Motor neuron (in vitro differentiated cells): ENCODE data around the gene COP1. TPM values are rescaled to one million over a fixed set of nuclear protein-coding genes. Genes with fewer than 3 reads are reported as not detected.
A peak's percentile ranks its signal among the peaks of the same experiment; 100 is the strongest.
"Not testable (repeated sequence)": the region's sequence is repeated elsewhere in the genome, so short reads cannot be mapped to it uniquely, and the experiment has no call there.

Experiments used
- ATAC-seq, 8 experiments: fragments of 200-7000 bp; cut with Tn5 transposase; replicated peaks in 6 of 8; 2 replicates each; pipeline ENCODE4 v1.8.0; 2021; ENCODE audit warnings: mild to moderate bottlenecking in 8 of 8, moderate library complexity in 8 of 8
- H3K27ac ChIP-seq, 2 donors: fragments of 250-450 bp; sonication (Bioruptor Pico); 2 replicates each; pipeline ENCODE4 v1.9.0; 2021; ENCODE audit warnings: antibody characterized with exemption in 2 of 2, mild to moderate bottlenecking in 2 of 2, moderate library complexity in 1 of 2
- H3K4me1 ChIP-seq, 2 donors: fragments of 250-450 bp; sonication (Bioruptor Pico); replicated peaks in 1 of 2; 2 replicates each; pipeline ENCODE4 v1.6.1; 2021; ENCODE audit warnings: antibody characterized with exemption in 2 of 2, mild to moderate bottlenecking in 2 of 2, moderate library complexity in 1 of 2
- H3K4me3 ChIP-seq, 5 donors: fragments of 250-450 bp; sonication (Bioruptor Pico); 2 replicates each; pipeline ENCODE4 v1.9.0; 2021; ENCODE audit warnings: antibody characterized with exemption in 5 of 5, mild to moderate bottlenecking in 5 of 5, moderate library complexity in 4 of 5
- WGBS, 10 experiments: fragments of 450-650 bp; shearing (Covaris generic); methylation state at CpG; one replicate each; pipeline ENCODE4 v1.0.0; 2022; 5-methylcytosine and 5-hydroxymethylcytosine counted together
- in situ Hi-C, 9 experiments: fragments of 400-800 bp; cut with MboI; loops; one replicate each; pipeline ENCODE4 v1.15.0; 2021; ENCODE audit warnings: low sequenced_read_pairs in 9 of 9, low pct_unique_long_range_greater_than_20kb in 2 of 9; ENCODE audit not compliant: unreplicated experiment in 9 of 9
- total RNA-seq, 8 experiments: library from RNA; unstranded; fragments of 300-600 nt; gene quantifications; 2 replicates each; pipeline versions ENCODE4 v1.2.3 to v1.2.4, GENCODE V29; 2022

Gene COP1
- total RNA-seq, 8 experiments from 2014 or later: 22.4 to 76.3 (median 48.2) TPM

DNA sequence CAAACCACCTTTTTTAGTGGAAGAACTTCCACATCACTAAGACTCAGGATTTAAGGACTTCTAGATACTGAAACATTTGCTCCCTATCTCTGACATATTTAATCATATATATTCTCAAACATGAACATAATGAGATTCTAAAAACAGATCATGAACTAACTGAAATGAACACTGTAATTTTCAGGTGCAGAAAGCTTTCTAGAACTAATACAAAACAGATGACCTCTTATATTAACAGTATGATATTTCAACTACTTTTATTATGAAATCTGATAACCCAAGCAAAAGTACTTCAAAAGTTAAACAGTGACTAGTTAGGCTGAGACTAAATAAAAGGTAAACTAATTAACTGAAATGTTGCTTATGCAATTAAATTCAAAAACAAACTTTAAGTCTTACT is 157.5 kb downstream of the COP1 start:
- in situ Hi-C loops: no loop called here
- no peak overlapping the region for H3K27ac ChIP-seq
- H3K4me3 ChIP-seq: no peak overlapping the region
- no peak for ATAC-seq
- H3K4me1 ChIP-seq: no peaks in the 10 kb centered on the region

DNA sequence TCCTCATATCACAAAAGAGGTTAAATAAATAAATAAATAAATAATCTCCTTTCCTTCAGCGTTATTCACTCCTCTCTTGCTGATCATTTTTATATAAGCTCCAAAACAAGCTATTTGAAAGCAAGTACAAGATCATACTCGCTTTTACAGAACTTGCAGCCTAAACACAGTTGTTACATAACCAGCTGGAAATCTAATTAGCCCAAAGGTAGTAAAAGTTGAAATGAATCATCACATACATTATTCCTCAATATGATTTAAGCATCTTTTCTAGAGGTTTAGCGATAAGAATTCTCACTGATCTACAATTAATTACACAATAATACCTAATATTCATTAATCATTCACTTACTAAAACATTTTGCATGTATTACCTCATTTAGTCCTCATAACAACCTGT is 160.2 kb downstream of the COP1 start:
- no peak overlapping the region for H3K4me3 ChIP-seq
- in situ Hi-C loops: no loop called here
- WGBS, 10 experiments: 89 to 100% (median 96%) methylated on average over 2 to 3 of the region's 3 CpGs; no CpG with 5 or more reads in 1 of the 10 experiments
- no peaks in the 10 kb centered on the region for H3K4me1 ChIP-seq
- no peak overlapping the region for H3K27ac ChIP-seq
- no peak for ATAC-seq

DNA sequence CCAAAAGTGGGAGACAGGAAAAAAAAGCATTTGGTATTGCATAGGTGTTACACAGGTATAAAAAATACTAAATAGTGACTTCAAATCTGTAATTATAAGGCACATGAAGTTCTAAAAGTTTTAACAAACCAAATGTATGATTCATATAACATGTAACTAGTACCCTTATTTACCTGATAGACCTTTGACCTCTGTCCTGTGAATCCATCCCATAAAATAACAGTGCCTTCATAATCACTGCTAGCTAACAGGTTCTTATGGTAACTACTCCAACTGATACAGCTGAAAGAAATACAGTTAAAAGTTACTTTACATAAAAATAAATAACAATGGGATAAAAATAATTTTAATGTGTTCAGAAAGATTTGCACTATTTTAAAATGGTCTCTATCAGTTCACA is 163.5 kb downstream of the COP1 start:
- in situ Hi-C loops: no loop called here
- H3K4me1 ChIP-seq: no peaks in the 10 kb centered on the region

DNA sequence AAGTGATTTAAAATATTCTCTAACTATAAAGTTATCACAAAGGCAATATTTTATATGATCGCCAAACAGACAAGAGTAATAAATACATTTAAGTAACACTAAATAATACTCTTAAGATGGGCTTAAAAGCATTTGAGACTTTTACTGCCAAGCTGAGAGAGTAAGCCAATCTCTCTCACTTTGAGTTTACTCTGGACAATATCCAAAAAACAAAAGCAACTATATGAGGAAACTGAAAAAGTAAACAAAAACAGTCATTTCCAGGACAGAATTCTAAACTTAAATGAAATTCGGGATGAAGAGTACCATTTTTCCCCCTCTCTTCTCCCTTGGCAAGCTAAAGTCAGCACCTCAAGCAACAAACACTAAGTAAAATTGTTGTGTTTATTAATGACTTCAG is 173.2 kb downstream of the COP1 start:
- Histone ChIP-seq H3K27ac (no peak overlapping the region), H3K4me1 (no peaks in the 10 kb centered on the region), H3K4me3 (no peak overlapping the region)
- in situ Hi-C loops: no loop called here
- 54 to 100% (median 91%) methylated on average over 1 to 2 of the region's 2 CpGs for WGBS, 10 experiments
- no peak for ATAC-seq

More for the DNA sequence above, 163.5 kb downstream of the COP1 start:
- Histone ChIP-seq H3K27ac (no peak overlapping the region), H3K4me3 (no peak overlapping the region)
- no peak for ATAC-seq

DNA sequence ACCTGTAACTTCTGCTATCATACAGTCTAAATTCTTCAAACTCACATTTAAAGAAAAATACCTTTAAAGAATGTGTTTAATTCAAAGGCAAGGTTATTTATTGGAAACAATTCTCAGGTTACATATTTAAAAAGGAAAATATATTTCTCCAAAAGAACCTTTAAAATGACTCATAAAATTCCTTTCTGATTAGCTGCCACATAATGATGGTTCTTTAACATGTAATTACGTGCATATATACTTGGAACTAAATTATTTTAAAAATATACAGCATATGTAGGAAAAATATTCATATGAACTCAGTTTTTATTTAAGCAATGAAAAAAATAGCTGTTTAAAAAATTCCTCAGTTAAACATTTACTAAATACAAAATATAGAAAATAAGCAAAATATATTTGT is 173.6 kb downstream of the COP1 start:
- in situ Hi-C loops: no loop called here
- Histone ChIP-seq H3K4me1 (no peaks in the 10 kb centered on the region), H3K27ac (no peak overlapping the region), H3K4me3 (no peak overlapping the region)
- 50 to 100% (median 92%) methylated on average over 1 of the region's 1 CpG for WGBS, 10 experiments
- no peak for ATAC-seq

DNA sequence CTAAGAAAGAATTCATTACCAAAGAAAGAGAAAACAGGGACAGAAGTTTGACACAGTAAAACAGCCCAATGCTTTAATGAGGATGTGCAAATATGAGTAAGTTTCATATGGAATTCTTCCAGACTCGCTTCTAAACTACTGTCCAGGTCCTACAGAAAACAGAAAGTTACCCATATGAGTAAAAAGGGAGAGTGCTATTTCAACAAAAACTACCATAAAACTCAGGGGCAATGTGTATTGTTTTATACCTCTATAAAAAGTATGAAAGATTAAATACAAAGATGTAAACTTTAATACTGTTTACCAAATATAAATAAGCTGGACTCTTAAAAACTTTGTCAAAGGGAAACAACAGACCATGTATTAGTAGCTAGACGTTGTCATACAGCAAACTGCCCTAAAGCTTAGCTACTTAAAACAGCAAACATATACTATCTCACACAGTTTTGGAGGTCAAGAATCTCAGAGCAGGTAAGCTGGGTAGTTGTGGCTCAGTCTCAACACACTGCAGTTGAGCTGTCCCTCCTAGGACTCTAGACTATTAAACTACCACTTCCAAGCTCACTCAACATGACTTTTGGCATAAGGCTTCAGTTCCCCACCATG is 174.9 kb downstream of the COP1 start:
- in situ Hi-C loops: no loop called here
- Histone ChIP-seq H3K27ac (no peak overlapping the region), H3K4me3 (no peak overlapping the region), H3K4me1 (peaks cover 0 to 3% of the 10 kb centered on the region in 2 donors)
- no peak for ATAC-seq
- WGBS, 10 experiments: 78 to 100% (median 100%) methylated on average over 1 to 2 of the region's 2 CpGs; no CpG with 5 or more reads in 1 of the 10 experiments

DNA sequence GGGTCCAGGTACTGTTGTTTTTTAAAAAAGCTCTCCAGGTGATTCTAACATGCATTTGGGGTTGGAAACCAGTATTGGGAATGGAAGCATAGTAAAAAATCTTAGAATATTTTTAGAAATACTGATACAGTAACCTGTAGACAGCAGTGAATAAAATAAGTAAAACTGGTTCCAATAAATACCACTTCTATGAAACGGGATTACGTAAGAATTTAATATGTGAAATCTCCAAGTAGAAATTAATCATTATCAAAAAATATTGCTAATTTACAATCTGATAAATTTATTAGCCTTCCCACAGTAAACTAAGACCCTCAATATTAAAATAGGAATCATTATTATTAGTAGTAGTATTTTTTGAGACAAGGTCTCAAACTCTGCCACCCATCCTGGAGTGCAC is 177.5 kb downstream of the COP1 start:
- ATAC-seq: no peak
- WGBS, 10 experiments: 82 to 100% (median 96%) methylated on average over 2 of the region's 2 CpGs
- H3K27ac ChIP-seq: no peak overlapping the region
- no peak overlapping the region for H3K4me3 ChIP-seq
- H3K4me1 ChIP-seq: peaks cover 0 to 3% of the 10 kb centered on the region in 2 donors
- in situ Hi-C loops: no loop called here

DNA sequence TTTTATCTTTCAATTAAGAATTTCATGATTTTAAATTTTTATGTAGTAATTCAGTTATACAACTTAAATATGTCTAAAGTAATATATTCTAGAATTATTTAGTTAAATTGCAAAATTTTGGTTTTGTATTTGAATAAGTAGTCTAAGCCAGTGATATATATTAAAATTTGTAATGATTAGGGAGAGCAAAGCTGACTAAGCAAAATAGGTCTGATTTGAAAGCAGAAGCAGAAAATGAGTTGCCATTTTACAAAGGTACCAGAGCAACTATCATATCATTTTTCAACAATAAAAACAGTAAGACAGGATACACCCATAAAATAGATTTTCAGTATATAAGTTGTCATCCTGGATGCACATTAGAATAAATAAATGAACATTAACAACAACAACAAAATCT is 177.9 kb downstream of the COP1 start:
- Histone ChIP-seq H3K4me3 (no peak overlapping the region), H3K27ac (no peak overlapping the region), H3K4me1 (peaks cover 0 to 3% of the 10 kb centered on the region in 2 donors)
- in situ Hi-C loops: no loop called here
- ATAC-seq: no peak

DNA sequence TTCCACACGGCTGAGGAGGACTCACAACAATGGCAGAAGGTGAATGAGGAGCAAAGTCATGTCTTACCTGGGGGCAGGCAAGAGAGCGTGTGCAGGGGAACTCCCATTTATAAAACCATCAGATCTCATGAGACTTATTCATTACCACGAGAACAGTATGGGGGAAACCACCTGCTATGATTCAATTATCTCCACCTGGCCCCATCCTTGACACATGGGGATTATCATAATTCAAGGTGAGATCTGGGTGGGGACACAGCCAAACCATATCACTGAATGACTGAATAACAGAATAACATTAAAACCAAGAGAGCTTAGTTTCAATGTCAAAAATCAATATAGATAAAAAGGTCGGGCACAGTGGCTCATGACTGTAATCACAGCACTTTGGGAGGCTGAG is 179.2 kb downstream of the COP1 start:
- H3K27ac ChIP-seq, H3K4me3 ChIP-seq, ATAC-seq, H3K4me1 ChIP-seq, in situ Hi-C loops: not testable (repeated sequence)
- WGBS, 10 experiments: 71 to 100% (median 85%) methylated on average over 1 to 4 of the region's 4 CpGs

DNA sequence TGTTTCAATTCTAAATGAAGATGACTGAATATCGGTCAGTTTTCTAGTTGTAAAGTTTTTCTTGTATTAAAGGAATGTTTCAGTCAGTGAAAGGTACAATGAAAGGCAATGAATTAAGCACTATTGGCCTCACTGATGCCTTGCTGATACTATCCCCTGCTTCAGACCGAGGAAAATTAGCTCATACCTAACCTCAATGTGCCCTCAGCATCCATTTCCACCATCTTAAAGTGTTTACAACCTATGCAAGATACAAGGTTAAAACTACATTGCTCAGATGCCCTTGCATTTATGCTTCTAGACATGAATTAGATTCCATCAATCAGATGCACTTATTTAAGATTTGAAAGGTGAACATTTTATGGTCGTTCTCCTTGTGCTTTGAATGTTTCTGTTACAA is 184.5 kb downstream of the COP1 start:
- in situ Hi-C loops: no loop called here
- peak in 3 of 8 experiments; percentile 43 to 80 (median 57) for ATAC-seq

DNA sequence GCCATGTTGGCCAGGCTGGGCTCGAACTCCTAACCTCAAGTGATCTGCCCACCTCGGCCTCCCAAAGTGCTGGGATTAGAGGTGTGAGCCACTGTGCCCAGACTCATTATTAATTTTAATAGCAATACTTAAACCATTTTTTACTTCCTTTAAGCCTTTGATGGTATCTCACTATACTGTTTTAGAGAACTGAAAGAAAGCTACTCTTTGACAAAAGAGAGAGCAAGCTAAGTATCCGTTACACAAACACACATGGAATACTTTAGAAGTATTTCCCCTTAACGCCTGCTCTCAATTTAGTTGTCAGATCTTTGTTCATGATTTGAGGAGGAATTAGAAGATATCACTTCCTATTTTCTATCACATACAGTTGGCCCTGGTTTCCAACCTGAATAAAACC is 189.4 kb downstream of the COP1 start:
- Histone ChIP-seq H3K27ac (no peak overlapping the region), H3K4me3 (no peak overlapping the region), H3K4me1 (peaks cover 0 to 9% of the 10 kb centered on the region in 2 donors)
- in situ Hi-C loops: no loop called here
- WGBS, 10 experiments: 98 to 100% (median 100%) methylated on average over 1 to 4 of the region's 4 CpGs; no CpG with 5 or more reads in 3 of the 10 experiments
- ATAC-seq: no peak

More for the DNA sequence above, 184.5 kb downstream of the COP1 start:
- 40 to 100% (median 86%) methylated on average over 1 to 3 of the region's 3 CpGs for WGBS, 10 experiments
- Histone ChIP-seq H3K4me1 (peaks cover 0 to 9% of the 10 kb centered on the region in 2 donors), H3K4me3 (no peak overlapping the region), H3K27ac (no peak overlapping the region)

DNA sequence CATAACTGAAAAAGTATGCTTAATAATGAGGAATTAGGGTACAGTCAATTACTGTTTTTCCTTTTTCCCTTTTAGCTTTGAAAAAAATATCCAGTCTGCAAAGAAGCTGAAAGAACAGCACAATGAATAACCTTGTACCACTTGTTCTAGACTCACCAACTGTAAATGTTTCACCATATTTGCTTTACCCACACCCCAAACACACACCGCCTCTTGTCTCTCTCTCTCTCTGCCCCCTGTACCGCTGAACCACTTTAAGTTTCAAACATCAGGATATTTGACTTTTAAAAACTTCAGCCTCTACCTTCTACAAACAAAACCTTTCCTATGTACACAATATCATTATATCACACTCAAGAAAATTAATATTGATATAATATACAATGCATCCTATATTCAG is 197.1 kb downstream of the COP1 start:
- no peak overlapping the region for H3K27ac ChIP-seq
- no peaks in the 10 kb centered on the region for H3K4me1 ChIP-seq
- ATAC-seq: no peak
- in situ Hi-C loops: no loop called here
- WGBS, 10 experiments: 88 to 100% (median 98%) methylated on average over 1 to 2 of the region's 2 CpGs; no CpG with 5 or more reads in 2 of the 10 experiments
- no peak overlapping the region for H3K4me3 ChIP-seq

DNA sequence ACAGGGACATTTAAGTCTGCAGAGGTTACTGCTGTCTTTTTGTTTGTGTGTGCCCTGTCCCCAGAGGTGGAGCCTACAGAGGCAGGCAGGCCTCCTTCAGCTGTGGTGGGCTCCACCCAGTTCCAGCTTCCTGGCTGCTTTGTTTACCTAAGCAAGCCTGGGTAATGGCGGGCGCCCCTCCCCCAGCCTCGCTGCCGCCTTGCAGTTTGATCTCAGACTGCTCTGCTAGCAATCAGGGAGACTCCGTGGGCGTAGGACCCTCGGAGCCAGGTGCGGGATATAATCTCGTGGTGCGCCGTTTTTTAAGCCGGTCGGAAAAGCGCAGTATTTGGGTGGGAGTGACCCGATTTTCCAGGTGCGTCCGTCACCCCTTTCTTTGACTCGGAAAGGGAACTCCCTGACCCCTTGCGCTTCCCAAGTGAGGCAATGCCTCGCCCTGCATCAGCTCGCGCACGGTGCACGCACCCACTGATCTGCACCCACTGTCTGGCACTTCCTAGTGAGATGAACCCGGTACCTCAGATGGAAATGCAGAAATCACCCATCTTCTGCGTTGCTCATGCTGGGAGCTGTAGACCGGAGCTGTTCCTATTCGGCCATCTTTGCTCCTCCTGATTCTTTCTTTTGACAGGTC is 199.2 kb downstream of the COP1 start:
- H3K27ac ChIP-seq, H3K4me3 ChIP-seq, ATAC-seq, H3K4me1 ChIP-seq, in situ Hi-C loops: not testable (repeated sequence)
- 87 to 100% (median 100%) methylated on average over 2 to 17 of the region's 28 CpGs; no CpG with 5 or more reads in 1 of the 10 experiments for WGBS, 10 experiments

DNA sequence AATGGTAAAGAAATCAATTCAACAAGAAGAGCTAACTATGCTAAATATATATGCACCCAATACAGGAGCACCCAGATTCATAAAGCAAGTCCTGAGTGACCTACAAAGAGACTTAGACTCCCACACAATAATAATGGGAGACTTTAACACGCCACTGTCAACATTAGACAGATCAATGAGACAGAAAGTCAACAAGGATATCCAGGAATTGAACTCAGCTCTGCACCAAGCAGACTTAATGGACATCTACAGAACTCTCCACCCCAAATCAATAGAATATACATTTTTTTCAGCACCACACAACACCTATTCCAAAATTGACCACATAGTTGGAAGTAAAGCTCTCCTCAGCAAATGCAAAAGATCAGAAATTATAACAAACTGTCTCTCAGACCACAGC is 212.4 kb downstream of the COP1 start:
- in situ Hi-C loops, H3K27ac ChIP-seq, H3K4me1 ChIP-seq, H3K4me3 ChIP-seq, ATAC-seq: not testable (repeated sequence)
- no CpG with 5 or more reads among the region's 1 CpG for WGBS, 10 experiments
